T-cell (primary cell): ENCODE results near the gene GLTP. TPM values are rescaled to one million over a fixed set of nuclear protein-coding genes. Genes with fewer than 3 reads are reported as not detected.

Experiments
- ATAC-seq, 4 experiments: fragments of 200-7000 bp in 3 of 4; fragments of 150-1000 bp in 1 of 4; cut with Tn5 transposase; replicated peaks in 1 of 4; 1 replicate in 3 of 4; 2 replicates in 1 of 4; pipeline ENCODE4 v1.10.0; 2021; ENCODE audit warnings: moderate library complexity in 3 of 4, mild to moderate bottlenecking in 2 of 4, moderate number of reproducible peaks in 1 of 4
- CTCF ChIA-PET, 2 donors: fragments of 300-600 bp; sonication (Branson Sonifier 250); formaldehyde crosslinking; loops; one replicate each; lab custom pipeline; 2022; ENCODE audit warnings: antibody characterized with exemption in 2 of 2; lab: Charles Lee
- POLR2A ChIA-PET, 2 donors: fragments of 300-600 bp; sonication (Branson Sonifier 250); formaldehyde crosslinking; loops; one replicate each; lab custom pipeline; 2022; ENCODE audit warnings: antibody characterized with exemption in 2 of 2; lab: Charles Lee
- DNase-seq, 35 experiments: peaks; one replicate each; pipeline versions ENCODE4 v3.0.0 to v3.0.0-alpha.2; 2013 to 2023
- H3K27ac ChIP-seq: one replicate; pipeline ENCODE4 v1.5.1; 2013; ENCODE audit warnings: low read length
- H3K27me3 ChIP-seq, 2 experiments: replicated peaks in 1 of 2; 1 replicate in 1 of 2; 2 replicates in 1 of 2; pipeline versions ENCODE4 v1.6.1 to v1.7.0; 2013; ENCODE audit warnings: low read length in 1 of 2, mixed read lengths in 1 of 2; ENCODE audit not compliant: control insufficient read depth in 2 of 2, insufficient read depth in 2 of 2; ENCODE audit errors: extremely low read depth in 1 of 2
- H3K36me3 ChIP-seq, 2 donors: 1 replicate in 1 of 2; 2 replicates in 1 of 2; pipeline versions ENCODE4 v1.6.1 to v1.7.0; 2013; ENCODE audit warnings: low read length in 1 of 2; ENCODE audit not compliant: control insufficient read depth in 2 of 2, insufficient read depth in 1 of 2; ENCODE audit errors: extremely low read depth in 1 of 2
- H3K4me1 ChIP-seq, 2 experiments: 1 replicate in 1 of 2; 2 replicates in 1 of 2; pipeline versions ENCODE4 v1.6.1 to v1.7.0; 2013; ENCODE audit warnings: low read length in 2 of 2, mixed read lengths in 1 of 2; ENCODE audit not compliant: insufficient read depth in 2 of 2, control insufficient read depth in 1 of 2; ENCODE audit errors: extremely low read depth in 1 of 2
- H3K4me3 ChIP-seq, 2 donors: 1 replicate in 1 of 2; 2 replicates in 1 of 2; pipeline versions ENCODE4 v1.5.1 to v1.7.0; 2013; ENCODE audit warnings: mild to moderate bottlenecking in 2 of 2, low read length in 1 of 2, moderate library complexity in 1 of 2; ENCODE audit not compliant: control insufficient read depth in 1 of 2; ENCODE audit errors: extremely low read depth in 1 of 2
- H3K9me3 ChIP-seq: 2 replicates; pipeline ENCODE4 v1.7.0; 2013
- H3K27ac Mint-ChIP-seq, 2 donors: one replicate each; pipeline ENCODE4 v1.8.0; 2020 to 2021; ENCODE audit warnings: mild to moderate bottlenecking in 2 of 2, mixed read lengths in 2 of 2
- H3K27me3 Mint-ChIP-seq, 2 donors: one replicate each; pipeline ENCODE4 v1.8.0; 2021 to 2022; ENCODE audit warnings: mixed read lengths in 2 of 2
- H3K36me3 Mint-ChIP-seq: one replicate; pipeline ENCODE4 v1.8.0; 2021; ENCODE audit warnings: mixed read lengths
- H3K4me1 Mint-ChIP-seq, 3 donors: one replicate each; pipeline ENCODE4 v1.8.0; 2020 to 2022; ENCODE audit warnings: mixed read lengths in 3 of 3, mild to moderate bottlenecking in 1 of 3
- H3K4me3 Mint-ChIP-seq, 3 donors: one replicate each; pipeline ENCODE4 v1.8.0; 2020 to 2022; ENCODE audit warnings: mild to moderate bottlenecking in 3 of 3, mixed read lengths in 3 of 3, moderate library complexity in 3 of 3
- H3K9me3 Mint-ChIP-seq, 3 donors: one replicate each; pipeline ENCODE4 v1.8.0; 2020 to 2022; ENCODE audit warnings: mixed read lengths in 3 of 3
- WGBS: methylation state at CpG from one replicate; pipeline ENCODE4 v1.1.5; 2013; ENCODE audit warnings: missing lambda C conversion rate; ENCODE audit not compliant: insufficient coverage; 5-methylcytosine and 5-hydroxymethylcytosine counted together
- total RNA-seq, 35 experiments: library from RNA in 6 of 35; stranded (reverse) in 6 of 35; fragments of 120-200 nt in 1 of 35; gene quantifications; one replicate each; pipeline versions ENCODE4 v1.2.1 to v1.2.4 and lab custom pipeline; 2013 to 2026

GLTP gene
- total RNA-seq, 5 donors from 2014 or later (not counting 1 experiment from before 2014, with no cell fraction given): 22.0 to 29.5 (median 23.8) TPM

DNA sequence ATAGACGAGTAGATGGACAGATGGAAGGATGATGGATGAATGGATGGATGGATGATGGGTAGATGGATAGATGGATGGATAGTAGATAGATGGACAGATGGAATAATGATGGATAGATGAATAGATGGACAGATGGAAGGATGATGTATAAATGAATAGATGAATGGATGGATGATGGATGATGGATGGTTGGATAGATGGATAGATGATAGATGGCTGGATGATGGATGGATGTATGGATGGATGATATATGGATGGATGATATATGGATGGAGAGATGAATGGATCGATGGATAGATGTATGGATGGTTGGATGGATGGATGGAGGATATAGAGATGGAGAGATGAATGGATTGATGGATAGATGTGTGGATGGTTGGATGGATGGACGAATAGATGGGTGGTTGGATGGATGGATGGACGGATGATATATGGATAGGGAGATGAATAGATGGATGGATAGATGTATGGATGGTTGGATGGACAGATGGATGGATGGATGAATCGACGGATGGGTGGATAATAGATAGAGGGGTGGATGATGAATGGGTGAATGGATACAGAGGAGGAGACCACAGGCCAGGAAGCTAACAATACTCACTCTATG, 66.4 kb downstream of the GLTP start:
- Mint-ChIP-seq H3K27me3 (peaks cover 0 to 6% of the 10 kb centered on the region in 2 donors), H3K4me1 (no peaks in the 10 kb centered on the region), H3K36me3 (no peaks in the 10 kb centered on the region), H3K4me3 (no peak overlapping the region), H3K27ac (no peak overlapping the region), H3K9me3 (no peaks in the 10 kb centered on the region)
- CTCF ChIA-PET: no interaction called here
- 71% methylated on average over 4 of the region's 6 CpGs for WGBS
- Histone ChIP-seq H3K36me3 (no peaks in the 10 kb centered on the region), H3K9me3 (no peaks in the 10 kb centered on the region), H3K27me3 (peaks cover 0 to 52% of the 10 kb centered on the region in 2 experiments), H3K27ac (no peak overlapping the region), H3K4me1 (no peaks in the 10 kb centered on the region), H3K4me3 (no peak overlapping the region)
- POLR2A ChIA-PET: no interaction called here
- DNase-seq (no peak), ATAC-seq (no peak)

GRCh38 chr12:109811624-109811995, 68.7 kb downstream of the GLTP start:
- H3K9me3 Mint-ChIP-seq: no peaks in the 10 kb centered on the region
- POLR2A ChIA-PET: interaction anchor here in 1 of 2 donors (0.7 kb wide), 1 partner anchor 28 kb away, joined by 4 read pairs; no protein-coding TSS in a partner anchor
- no peaks in the 10 kb centered on the region for H3K9me3 ChIP-seq
- ATAC-seq: no peak
- no peak for DNase-seq
- CTCF ChIA-PET: no interaction called here
- 90% methylated on average over 2 of the region's 5 CpGs for WGBS
- H3K27ac Mint-ChIP-seq: no peak overlapping the region
- no peak overlapping the region for H3K4me3 Mint-ChIP-seq
- no peaks in the 10 kb centered on the region for H3K4me1 ChIP-seq
- H3K4me1 Mint-ChIP-seq: no peaks in the 10 kb centered on the region
- no peaks in the 10 kb centered on the region for H3K36me3 ChIP-seq
- H3K4me3 ChIP-seq: no peak overlapping the region
- no peak overlapping the region for H3K27ac ChIP-seq
- peaks cover 0 to 35% of the 10 kb centered on the region in 2 experiments for H3K27me3 ChIP-seq
- peaks cover 0 to 2% of the 10 kb centered on the region in 2 donors for H3K27me3 Mint-ChIP-seq
- H3K36me3 Mint-ChIP-seq: no peaks in the 10 kb centered on the region

- Histone ChIP-seq H3K4me1 (no peaks in the 10 kb centered on the region), H3K9me3 (no peaks in the 10 kb centered on the region), H3K27me3 (peaks cover 0 to 35% of the 10 kb centered on the region in 2 experiments), H3K4me3 (no peak overlapping the region), H3K27ac (no peak overlapping the region), H3K36me3 (no peaks in the 10 kb centered on the region)
- Mint-ChIP-seq H3K36me3 (no peaks in the 10 kb centered on the region), H3K4me1 (no peaks in the 10 kb centered on the region), H3K27me3 (peaks cover 0 to 2% of the 10 kb centered on the region in 2 donors), H3K4me3 (no peak overlapping the region), H3K9me3 (no peaks in the 10 kb centered on the region), H3K27ac (no peak overlapping the region)
- ATAC-seq: no peak
- ChIA-PET POLR2A (interaction anchor here in 1 of 2 donors (0.6 kb wide), 1 partner anchor 367 kb away, joined by 5 read pairs; no protein-coding TSS in a partner anchor), CTCF (no interaction called here)
- 88% methylated on average over 5 of the region's 10 CpGs for WGBS
- DNase-seq: no peak
Observed at GRCh38 chr12:109810954-109811623, 69.3 kb downstream of the GLTP start.

- H3K36me3 ChIP-seq: no peaks in the 10 kb centered on the region
- peaks cover 0 to 3% of the 10 kb centered on the region in 2 donors for H3K27me3 Mint-ChIP-seq
- H3K4me1 Mint-ChIP-seq: peaks cover 0 to 2% (median 0%) of the 10 kb centered on the region in 3 donors
- ChIA-PET CTCF (interaction anchor here in 1 of 2 donors (1.6 kb wide), 1 partner anchor 37 kb away, joined by 4 read pairs; no protein-coding TSS in a partner anchor), POLR2A (no interaction called here)
- DNase-seq (no peak), ATAC-seq (no peak)
- H3K36me3 Mint-ChIP-seq: no peaks in the 10 kb centered on the region
- H3K4me3 ChIP-seq: no peak overlapping the region
- H3K9me3 Mint-ChIP-seq: no peaks in the 10 kb centered on the region
- H3K4me1 ChIP-seq: peaks cover 0 to 5% of the 10 kb centered on the region in 2 experiments
- peaks cover 0 to 28% of the 10 kb centered on the region in 2 experiments for H3K27me3 ChIP-seq
- no peak overlapping the region for H3K27ac Mint-ChIP-seq
- no peak overlapping the region for H3K4me3 Mint-ChIP-seq
- H3K9me3 ChIP-seq: no peaks in the 10 kb centered on the region
- WGBS: 80% methylated on average over 4 of the region's 4 CpGs
- H3K27ac ChIP-seq: no peak overlapping the region
Observed at GRCh38 chr12:109808876-109809646, 71.3 kb downstream of the GLTP start.

DNA sequence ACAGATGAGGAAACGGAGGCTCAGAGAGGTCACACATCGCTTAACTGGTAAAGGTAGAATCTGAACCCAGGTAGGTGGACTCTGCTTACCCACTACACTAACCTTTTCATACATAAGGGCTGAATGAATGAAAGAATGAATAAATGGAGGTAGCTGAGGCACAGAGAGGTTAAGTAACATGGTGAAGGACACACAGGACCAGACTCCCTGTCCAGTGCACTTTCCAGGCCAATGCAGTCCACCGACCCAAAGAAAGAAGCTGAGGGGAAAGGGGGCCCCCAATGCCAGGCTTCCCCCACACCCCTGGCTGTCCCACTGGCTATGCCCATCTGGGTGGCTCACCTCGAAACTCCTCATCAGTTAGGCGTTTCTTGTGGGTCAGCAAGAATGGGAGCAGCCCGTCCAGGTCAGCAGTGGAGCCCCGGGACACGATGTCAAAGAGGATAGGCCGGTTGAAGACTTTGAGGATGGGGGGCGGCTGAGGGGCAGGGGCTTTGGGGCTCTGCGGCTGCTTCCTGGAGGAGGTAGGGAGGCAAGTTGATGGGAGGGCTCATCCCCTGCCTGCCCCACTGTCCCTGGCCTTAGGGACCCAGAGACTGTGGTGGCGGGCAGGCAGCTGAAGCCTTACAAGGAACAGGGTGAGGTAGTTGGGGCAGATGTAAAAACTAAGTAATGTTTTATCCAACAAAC, 72.2 kb downstream of the GLTP start:
- Histone ChIP-seq H3K4me3 (no peak overlapping the region), H3K4me1 (peaks cover 0 to 5% of the 10 kb centered on the region in 2 experiments), H3K27ac (no peak overlapping the region), H3K9me3 (no peaks in the 10 kb centered on the region), H3K36me3 (no peaks in the 10 kb centered on the region), H3K27me3 (peaks cover 0 to 28% of the 10 kb centered on the region in 2 experiments)
- H3K9me3 Mint-ChIP-seq: no peaks in the 10 kb centered on the region
- ChIA-PET CTCF (interaction anchor here in 1 of 2 donors (1.6 kb wide), 1 partner anchor 38 kb away, joined by 4 read pairs; no protein-coding TSS in a partner anchor), POLR2A (no interaction called here)
- DNase-seq (no peak), ATAC-seq (no peak)
- WGBS: 95% methylated on average over 4 of the region's 12 CpGs
- H3K4me1 Mint-ChIP-seq: peaks cover 0 to 2% (median 0%) of the 10 kb centered on the region in 3 donors
- H3K36me3 Mint-ChIP-seq: no peaks in the 10 kb centered on the region
- no peak overlapping the region for H3K27ac Mint-ChIP-seq
- no peak overlapping the region for H3K4me3 Mint-ChIP-seq
- H3K27me3 Mint-ChIP-seq: peaks cover 0 to 3% of the 10 kb centered on the region in 2 donors
